ENCODE data around the gene HSPA8. TPM values are rescaled to one million over a fixed set of nuclear protein-coding genes. Genes with fewer than 3 reads are reported as not detected.

Gene HSPA8
- total and polyA plus RNA-seq, 11 donors, result 58.9 to 2,193 (median 1,101) TPM

- Histone ChIP-seq H3K4me3 (no peak overlapping the region), H3K27ac (no peak overlapping the region), H3K9me3 (no peaks in the 10 kb centered on the region), H3K27me3 (no peaks in the 10 kb centered on the region), H3K36me3 (peaks cover 0 to 21% (median 0%) of the 10 kb centered on the region in 9 donors), H3K4me1 (peaks cover 0 to 45% (median 4%) of the 10 kb centered on the region in 12 donors)
- ATAC-seq (no peak), DNase-seq (no peak)
- TF ChIP-seq CTCF (IDR thresholded peaks at IDR 0.05) (no peak), POLR2A (IDR thresholded peaks at IDR 0.05) (no peak)
- intact Hi-C loops (cut with DNase I), result no loop called here
Measured at GRCh38 chr11:123072762-123073161, 10.8 kb upstream of the HSPA8 start.

- H3K9me3 ChIP-seq, result no peaks in the 10 kb centered on the region
- peaks cover 0 to 21% (median 0%) of the 10 kb centered on the region in 9 donors for H3K36me3 ChIP-seq
- TF ChIP-seq CTCF (IDR thresholded peaks at IDR 0.05), result no peak
- TF ChIP-seq POLR2A (IDR thresholded peaks at IDR 0.05), result no peak
- intact Hi-C loops (cut with DNase I), result no loop called here
- H3K4me1 ChIP-seq, result peaks cover 0 to 45% (median 4%) of the 10 kb centered on the region in 12 donors
- no peak overlapping the region for H3K4me3 ChIP-seq
- no peaks in the 10 kb centered on the region for H3K27me3 ChIP-seq
- no peak overlapping the region for H3K27ac ChIP-seq
- ATAC-seq, result no peak
- WGBS, 4 donors, result 71 to 81% (median 72%) methylated on average over 2 of the region's 2 CpGs
- no peak for DNase-seq
Measured at GRCh38 chr11:123072332-123072761, 10.4 kb upstream of the HSPA8 start.

- Histone ChIP-seq H3K9me3 (no peaks in the 10 kb centered on the region), H3K36me3 (peaks cover 0 to 17% (median 0%) of the 10 kb centered on the region in 9 donors), H3K27me3 (no peaks in the 10 kb centered on the region), H3K4me3 (peak overlapping the region in 10 of 12 donors; percentile 16 to 50 (median 26)), H3K4me1 (peaks cover 0 to 57% (median 6%) of the 10 kb centered on the region in 12 donors), H3K27ac (peak overlapping the region in 7 of 12 donors; percentile 10 to 92 (median 48))
- peak in 1 of 4 donors; percentile 25 for ATAC-seq
- 61 to 77% (median 68%) methylated on average over 5 of the region's 5 CpGs for WGBS, 4 donors
- no peak for DNase-seq
- TF ChIP-seq CTCF (IDR thresholded peaks at IDR 0.05) (no peak), POLR2A (IDR thresholded peaks at IDR 0.05) (no peak)
- intact Hi-C loops (cut with DNase I), result no loop called here
Measured at GRCh38 chr11:123069908-123070821, 8.2 kb upstream of the HSPA8 start.

GRCh38 chr11:123065621-123066020 lies 3.7 kb upstream of the HSPA8 start:
- ATAC-seq (no peak), DNase-seq (no peak)
- WGBS, 4 donors, result 84 to 94% (median 91%) methylated on average over 2 of the region's 2 CpGs
- Histone ChIP-seq H3K36me3 (peaks cover 0 to 8% (median 5%) of the 10 kb centered on the region in 9 donors), H3K4me1 (peaks cover 0 to 62% (median 23%) of the 10 kb centered on the region in 12 donors), H3K27me3 (no peaks in the 10 kb centered on the region), H3K9me3 (no peaks in the 10 kb centered on the region), H3K27ac (peak overlapping the region in 2 of 12 donors; percentile 100), H3K4me3 (no peak overlapping the region)
- TF ChIP-seq POLR2A (IDR thresholded peaks at IDR 0.05) (no peak), CTCF (IDR thresholded peaks at IDR 0.05) (no peak)
- intact Hi-C loops (cut with DNase I), result no loop called here

All from heart left ventricle (tissue), 16 donors.